Measurements from ENCODE around the gene NOL6. TPM values are rescaled to one million over a fixed set of nuclear protein-coding genes. Genes with fewer than 3 reads are reported as not detected.

Gene NOL6
- total RNA-seq, 1 donor from 2014 or later: 19.3 TPM

GRCh38 chr9:33453999-33454660 is 19.6 kb downstream of the NOL6 start:
- TF ChIP-seq CTCF (conservative IDR thresholded peaks at IDR 0.05; ENCODE audit: low read depth, low read length): no peak
- DNase-seq (ENCODE audit: low read depth): no peak
- no peak overlapping the region for H3K4me3 ChIP-seq (ENCODE audit: low read depth, low read length)

DNA sequence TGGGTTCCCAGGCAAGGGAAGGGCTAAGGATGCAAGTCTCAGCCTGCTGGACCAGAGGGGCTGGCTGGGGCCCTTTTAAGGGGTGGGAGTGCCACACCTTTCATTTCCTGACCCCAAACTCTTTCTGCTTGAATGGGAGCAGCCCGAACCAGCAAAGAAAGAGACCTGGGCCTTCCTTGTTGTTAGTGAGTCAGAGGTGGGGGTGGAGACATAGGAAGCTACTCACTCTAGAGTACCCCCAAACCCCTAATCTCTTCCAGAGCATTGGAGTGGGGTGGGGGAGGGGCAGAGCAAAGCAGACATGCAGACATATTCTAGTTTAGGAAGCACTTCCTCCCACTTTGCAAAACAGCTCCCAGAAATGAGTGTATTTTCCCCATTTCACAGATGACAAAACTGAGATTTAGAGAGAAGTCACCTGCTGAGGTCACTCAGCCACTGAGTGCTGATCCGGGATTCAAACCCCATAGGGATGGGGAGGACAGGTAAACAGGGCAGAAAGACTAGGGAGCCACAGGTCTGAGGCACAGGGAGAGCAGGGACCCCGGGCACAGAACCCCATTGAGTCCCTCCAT is 20.4 kb downstream of the NOL6 start:
- TF ChIP-seq CTCF (conservative IDR thresholded peaks at IDR 0.05; ENCODE audit: low read depth, low read length): no peak
- no peak overlapping the region for H3K4me3 ChIP-seq (ENCODE audit: low read depth, low read length)
- DNase-seq (ENCODE audit: low read depth): no peak

DNA sequence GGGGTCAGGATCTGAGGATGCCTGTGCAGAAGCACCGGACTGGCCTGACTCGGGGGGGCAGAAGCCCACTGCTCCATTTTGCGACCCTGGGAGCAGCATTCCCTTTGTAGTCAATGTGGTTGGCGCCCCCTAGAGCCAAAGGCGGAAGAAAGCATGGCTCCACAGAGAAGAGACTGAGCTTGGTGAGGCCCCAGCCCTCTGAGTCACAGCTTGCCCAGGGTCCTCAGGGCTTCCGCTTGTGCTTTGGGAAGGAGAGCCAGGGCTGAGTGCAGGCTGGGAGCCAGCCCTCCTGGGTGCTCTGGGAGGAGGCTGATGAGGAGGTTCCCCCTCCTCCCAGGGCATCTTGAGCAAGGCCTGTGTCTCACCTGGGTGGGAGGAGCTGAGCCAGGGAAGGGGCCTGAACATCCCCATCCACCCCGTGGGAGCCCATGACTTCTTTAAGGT is 20.9 kb downstream of the NOL6 start:
- peak; percentile 91 for TF ChIP-seq CTCF (conservative IDR thresholded peaks at IDR 0.05; ENCODE audit: low read depth, low read length)
- DNase-seq (ENCODE audit: low read depth): no peak
- H3K4me3 ChIP-seq (ENCODE audit: low read depth, low read length): no peak overlapping the region

GRCh38 chr9:33450621-33451146 is 23.0 kb downstream of the NOL6 start:
- no peak overlapping the region for H3K4me3 ChIP-seq (ENCODE audit: low read depth, low read length)
- DNase-seq (ENCODE audit: low read depth): no peak
- no peak for TF ChIP-seq CTCF (conservative IDR thresholded peaks at IDR 0.05; ENCODE audit: low read depth, low read length)

GRCh38 chr9:33449715-33450114 is 24.0 kb downstream of the NOL6 start:
- H3K4me3 ChIP-seq (ENCODE audit: low read depth, low read length): no peak overlapping the region
- TF ChIP-seq CTCF (conservative IDR thresholded peaks at IDR 0.05; ENCODE audit: low read depth, low read length): no peak
- no peak for DNase-seq (ENCODE audit: low read depth)

DNA sequence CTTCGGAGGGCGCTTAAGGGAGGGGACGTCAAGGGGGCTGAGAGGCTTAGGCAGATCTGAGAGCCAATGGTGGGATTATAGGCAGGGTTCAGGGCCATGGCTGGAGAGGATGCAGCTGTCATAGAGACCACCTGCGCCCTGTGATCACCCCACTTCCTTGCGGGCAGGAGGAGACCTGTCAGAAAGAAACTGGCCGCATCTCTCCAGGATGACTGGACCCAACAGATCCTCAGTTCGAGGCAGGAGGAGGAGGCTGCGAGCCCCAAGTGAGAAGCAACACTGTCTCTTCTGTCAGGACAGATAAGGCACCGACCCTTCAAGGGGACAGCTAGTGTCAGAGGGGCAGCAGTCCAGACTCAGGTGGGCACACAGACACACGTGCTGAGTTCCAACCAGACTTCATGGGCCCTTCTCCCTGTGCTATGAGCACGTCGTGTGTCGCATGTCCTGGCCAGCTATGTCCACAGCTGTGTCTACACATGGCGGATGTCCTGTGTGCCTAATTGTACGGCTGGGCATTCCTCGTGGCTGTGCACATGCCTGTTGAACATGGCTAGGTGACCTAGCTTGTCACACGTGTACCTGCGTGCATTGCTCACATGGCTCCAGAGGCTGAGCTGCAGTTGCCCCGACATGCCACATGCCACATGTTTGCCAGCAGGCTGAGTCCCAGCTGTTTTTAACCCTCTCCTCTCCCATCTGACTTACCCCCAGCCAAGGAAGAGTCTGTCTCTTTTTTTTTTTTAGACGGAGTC is 25.7 kb downstream of the NOL6 start:
- no peak for TF ChIP-seq CTCF (conservative IDR thresholded peaks at IDR 0.05; ENCODE audit: low read depth, low read length)
- H3K4me3 ChIP-seq (ENCODE audit: low read depth, low read length): peak overlapping the region; percentile 56
- DNase-seq (ENCODE audit: low read depth): no peak
